A549 (cell line): ENCODE measurements around the gene TPD52L1.

Experiments
- CTCF ChIP-seq: fragments of >200 bp; sonication (Bioruptor Twin); formaldehyde crosslinking; IDR thresholded peaks from 3 replicates; pipeline ENCODE4 v1.5.1; 2016
- ELK1 ChIP-seq: fragments of 150-350 bp; IDR thresholded peaks from 2 replicates; pipeline ENCODE4 v1.6.1; 2014; ENCODE audit warnings: low read depth, mild to moderate bottlenecking, low read length
- FOSL2 ChIP-seq, 2 experiments: fragments of 450-650 bp in 1 of 2; fragments of >200 bp in 1 of 2; sonication (Bioruptor Twin) in 1 of 2; formaldehyde crosslinking; IDR thresholded peaks; 2 replicates each; pipeline versions ENCODE4 v1.5.0 to v1.6.1; 2016 to 2020; ENCODE audit warnings: mild to moderate bottlenecking in 1 of 2, moderate library complexity in 1 of 2
- HOXA7 ChIP-seq: fragments of 250-450 bp; sonication (Bioruptor Pico); IDR thresholded peaks from 2 replicates; pipeline ENCODE4 v1.5.0; 2020; ENCODE audit warnings: mild to moderate bottlenecking, moderate library complexity
- HOXB5 ChIP-seq: fragments of 250-450 bp; sonication (Bioruptor Pico); IDR thresholded peaks from 2 replicates; pipeline ENCODE4 v1.5.0; 2020; ENCODE audit warnings: mild to moderate bottlenecking, moderate library complexity
- KDM1A ChIP-seq: fragments of 200-600 bp; sonication (generic); IDR thresholded peaks from 2 replicates; pipeline ENCODE4 v1.6.1; 2016; ENCODE audit warnings: low read depth, mild to moderate bottlenecking
- MAZ ChIP-seq: fragments of 150-350 bp; IDR thresholded peaks from 2 replicates; pipeline ENCODE4 v1.6.1; 2014; ENCODE audit warnings: antibody characterized with exemption, low read depth, low read length, borderline replicate concordance
- PBX3 ChIP-seq: IDR thresholded peaks from 2 replicates; pipeline ENCODE4 v1.6.1; 2012
- PHF8 ChIP-seq: fragments of 200-600 bp; sonication (generic); IDR thresholded peaks from 2 replicates; pipeline ENCODE4 v1.6.1; 2016; ENCODE audit warnings: low read depth, mild to moderate bottlenecking, antibody characterized with exemption, moderate library complexity, borderline replicate concordance
- POLR2A ChIP-seq: IDR thresholded peaks from 2 replicates; pipeline ENCODE4 v1.6.1; 2012; ENCODE audit warnings: mild to moderate bottlenecking, low read length
- POLR2AphosphoS2 ChIP-seq: conservative IDR thresholded peaks from 2 replicates; pipeline ENCODE4 v1.6.1; 2012; ENCODE audit warnings: low read length, improper control_type of control experiment, inconsistent platforms
- RFX5 ChIP-seq: fragments of 450-650 bp; IDR thresholded peaks from 2 replicates; pipeline ENCODE4 v1.7.1; 2014; ENCODE audit warnings: antibody characterized with exemption, mild to moderate bottlenecking, moderate library complexity
- SMC3 ChIP-seq: fragments of >200 bp; sonication (Bioruptor Twin); formaldehyde crosslinking; IDR thresholded peaks from 3 replicates; pipeline ENCODE4 v1.6.1; 2018; ENCODE audit warnings: inconsistent platforms

- no peak for TF ChIP-seq POLR2A
- TF ChIP-seq CTCF = no peak
- no peak for TF ChIP-seq ELK1
- TF ChIP-seq POLR2AphosphoS2 = no peak
- no peak for TF ChIP-seq HOXA7
- TF ChIP-seq KDM1A = no peak
- TF ChIP-seq RFX5 = no peak
- TF ChIP-seq MAZ = no peak
- TF ChIP-seq PHF8 = no peak
- no peak for TF ChIP-seq SMC3
- TF ChIP-seq PBX3 = no peak
- no peak for TF ChIP-seq FOSL2 (IDR thresholded peaks at IDR 0.05)
- TF ChIP-seq FOSL2 (CRISPR knock-in tag; IDR thresholded peaks at IDR 0.05) = no peak
- TF ChIP-seq HOXB5 (CRISPR knock-in tag) = no peak
Observed at GRCh38 chr6:125132058-125132457, 21.5 kb upstream of the TPD52L1 start.
